Jurkat, Clone E6-1 (cell line): ENCODE measurements around the gene SQSTM1. TPM values are rescaled to one million over a fixed set of nuclear protein-coding genes. Genes with fewer than 3 reads are reported as not detected.
A peak's percentile ranks its signal among the peaks of the same experiment; 100 is the strongest.
"Not testable (repeated sequence)": the region's sequence is repeated elsewhere in the genome, so short reads cannot be mapped to it uniquely, and the experiment has no call there.

Source experiments
- DNase-seq: peaks from one replicate; pipeline ENCODE4 v3.0.0-alpha.2; 2011; ENCODE audit warnings: low read depth, low spot score
- H3K4me3 ChIP-seq: 2 replicates; pipeline ENCODE4 v1.5.1; 2011; ENCODE audit warnings: mild to moderate bottlenecking, low read length, control low read depth, moderate library complexity
- polyA plus RNA-seq: library from polyadenylated mRNA; unstranded; fragments of >200 nt; gene quantifications from one replicate; pipeline ENCODE4 v1.2.1, GENCODE V29; 2012; ENCODE audit warnings: missing spikeins; ENCODE audit not compliant: insufficient read length, insufficient read depth

SQSTM1 gene
- polyA plus RNA-seq, result 43.5 TPM

DNA sequence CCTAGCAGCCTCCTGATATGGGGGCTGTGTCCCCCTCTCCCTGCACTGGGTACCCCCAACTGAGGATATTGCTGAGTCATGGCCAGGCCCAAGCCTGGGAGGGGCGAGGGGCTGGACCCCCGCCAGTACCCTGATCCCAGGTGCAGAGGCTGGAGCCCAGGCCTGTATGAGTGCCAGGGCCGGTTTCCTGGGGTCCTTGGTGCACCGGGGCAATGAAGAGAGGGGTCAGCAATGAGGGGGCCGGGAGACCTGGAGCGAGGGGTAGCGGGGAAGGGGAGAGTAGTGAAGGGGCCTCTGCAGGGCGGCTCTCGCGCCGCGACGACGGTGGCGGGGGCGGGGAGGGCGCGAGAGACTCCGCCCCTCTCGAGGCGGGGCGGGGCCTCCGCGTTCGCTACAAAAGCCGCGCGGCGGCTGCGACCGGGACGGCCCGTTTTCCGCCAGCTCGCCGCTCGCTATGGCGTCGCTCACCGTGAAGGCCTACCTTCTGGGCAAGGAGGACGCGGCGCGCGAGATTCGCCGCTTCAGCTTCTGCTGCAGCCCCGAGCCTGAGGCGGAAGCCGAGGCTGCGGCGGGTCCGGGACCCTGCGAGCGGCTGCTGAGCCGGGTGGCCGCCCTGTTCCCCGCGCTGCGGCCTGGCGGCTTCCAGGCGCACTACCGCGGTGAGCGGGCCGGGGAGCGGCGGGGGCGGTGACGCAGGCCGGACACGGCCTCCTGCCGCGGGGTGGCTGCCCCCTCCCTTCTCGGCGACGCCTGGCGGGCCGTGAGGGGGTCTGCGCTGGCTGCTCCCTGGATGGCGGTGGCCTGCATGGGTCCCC is at the start of gene SQSTM1:
SQSTM1 (plus strand) TSS at position 423 of the 815 bp plus-strand sequence; CDS start at position 455, 32 bp downstream.
- peak; percentile 55 for DNase-seq

DNA sequence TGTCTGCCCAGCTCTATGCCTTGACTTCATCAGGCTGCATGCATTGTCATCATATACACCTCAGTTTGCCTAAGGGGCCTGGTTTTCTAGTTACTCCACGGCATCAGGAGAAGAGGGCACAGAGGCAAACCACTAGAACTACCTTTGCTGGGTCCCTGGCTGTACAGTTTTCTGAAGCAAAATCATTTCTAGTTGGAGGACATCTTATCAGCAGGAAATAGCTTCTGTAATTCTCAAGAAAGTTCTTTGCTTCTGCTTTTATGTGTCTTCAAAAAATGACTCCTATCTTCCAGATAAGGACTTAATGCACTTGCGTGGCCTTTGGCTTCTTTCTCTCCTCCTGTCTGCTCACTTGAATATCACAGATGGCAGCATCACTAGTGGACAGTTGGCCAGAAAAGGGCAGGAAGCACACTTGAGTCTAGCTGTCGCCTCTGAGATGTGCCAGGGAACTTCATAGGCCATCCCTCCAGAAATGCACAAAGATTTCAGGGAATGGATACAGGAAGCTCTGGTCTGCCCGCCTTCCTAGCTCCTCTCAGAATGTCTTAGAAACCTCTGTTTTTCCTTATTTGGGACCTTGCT is 49.3 kb upstream of the SQSTM1 start:
- H3K4me3 ChIP-seq, result no peak overlapping the region
- DNase-seq, result no peak

More for the DNA sequence above, at the start of gene SQSTM1:
- peak within 1 kb of the TSS; percentile 70 for H3K4me3 ChIP-seq

DNA sequence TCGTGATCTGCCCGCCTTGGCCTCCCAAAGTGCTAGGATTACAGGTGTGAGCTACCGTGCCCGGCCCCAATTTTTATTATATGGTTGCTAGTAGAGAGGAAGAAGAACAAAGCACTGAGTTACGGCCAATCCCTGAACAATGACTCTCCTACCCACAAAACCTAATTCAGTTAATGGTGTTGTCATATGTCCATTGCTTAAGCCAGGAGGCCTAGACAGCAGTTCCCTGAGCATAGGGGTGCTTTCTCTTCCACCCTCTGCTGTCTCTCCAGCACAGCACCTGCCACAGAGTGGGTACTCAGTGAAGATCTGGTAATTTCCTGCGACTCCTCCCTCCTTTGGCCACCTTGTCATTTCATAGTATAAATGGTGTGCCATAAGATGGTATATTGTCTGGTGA is 48.4 kb upstream of the SQSTM1 start:
- no peak overlapping the region for H3K4me3 ChIP-seq
- no peak for DNase-seq

DNA sequence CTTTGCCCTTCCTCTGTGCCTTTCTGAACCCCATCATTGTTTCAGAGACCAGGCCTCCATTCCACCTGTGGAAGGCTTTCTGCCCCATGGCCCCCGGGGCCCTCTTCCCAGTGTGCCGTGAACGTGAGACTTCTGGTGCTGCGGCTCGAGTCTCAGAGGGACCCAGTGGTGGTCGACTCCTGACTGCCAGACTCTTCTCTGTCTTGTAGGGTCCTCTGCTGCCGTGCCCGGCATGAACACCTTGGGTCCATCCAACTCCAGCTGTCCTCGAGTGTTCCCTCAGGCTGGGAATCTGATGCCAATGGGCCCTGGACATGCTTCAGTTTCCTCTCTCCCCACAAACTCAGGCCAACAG is 47.0 kb upstream of the SQSTM1 start:
- DNase-seq, result no peak
- no peak overlapping the region for H3K4me3 ChIP-seq

DNA sequence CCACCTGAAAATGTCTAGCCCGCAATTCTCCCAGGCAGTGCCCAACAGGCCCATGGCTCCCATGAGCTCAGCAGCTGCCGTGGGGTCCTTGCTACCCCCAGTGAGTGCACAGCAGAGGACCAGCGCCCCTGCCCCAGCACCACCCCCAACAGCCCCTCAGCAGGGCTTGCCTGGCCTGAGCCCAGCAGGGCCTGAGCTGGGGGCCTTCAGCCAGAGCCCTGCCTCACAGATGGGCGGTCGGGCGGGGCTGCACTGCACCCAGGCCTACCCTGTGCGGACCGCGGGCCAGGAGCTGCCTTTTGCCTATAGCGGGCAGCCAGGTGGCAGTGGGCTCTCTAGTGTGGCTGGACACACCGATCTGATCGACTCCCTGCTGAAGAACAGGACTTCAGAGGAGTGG is 46.3 kb upstream of the SQSTM1 start:
- no peak for DNase-seq

DNA sequence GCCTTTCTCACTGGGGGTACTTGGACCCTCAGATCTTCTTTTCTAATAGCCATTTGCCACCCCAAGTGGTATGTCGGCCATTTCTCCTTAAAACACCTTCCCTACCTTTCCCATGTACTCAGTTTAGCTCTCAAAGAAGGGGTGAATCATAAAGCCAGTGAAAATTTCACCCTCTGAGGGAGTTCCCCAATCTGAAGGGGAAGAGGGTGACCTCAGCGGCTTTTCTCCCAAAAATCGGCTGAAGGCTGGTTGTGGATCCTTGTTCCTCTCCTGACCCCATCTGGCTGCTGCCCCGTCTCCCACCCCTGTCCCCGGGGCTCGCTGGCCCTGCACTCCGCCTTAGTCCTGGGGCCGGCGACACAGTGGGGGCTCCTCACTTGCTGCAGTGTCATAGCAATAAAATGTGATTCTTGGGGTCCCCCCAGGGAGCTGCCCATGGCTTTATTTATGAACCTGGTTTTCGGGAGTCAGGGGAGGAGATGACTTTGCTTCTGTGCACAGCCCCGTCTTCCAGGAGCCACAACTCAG is 44.2 kb upstream of the SQSTM1 start:
- no peak overlapping the region for H3K4me3 ChIP-seq
- no peak for DNase-seq

More for the DNA sequence above, 46.3 kb upstream of the SQSTM1 start:
- no peak overlapping the region for H3K4me3 ChIP-seq

DNA sequence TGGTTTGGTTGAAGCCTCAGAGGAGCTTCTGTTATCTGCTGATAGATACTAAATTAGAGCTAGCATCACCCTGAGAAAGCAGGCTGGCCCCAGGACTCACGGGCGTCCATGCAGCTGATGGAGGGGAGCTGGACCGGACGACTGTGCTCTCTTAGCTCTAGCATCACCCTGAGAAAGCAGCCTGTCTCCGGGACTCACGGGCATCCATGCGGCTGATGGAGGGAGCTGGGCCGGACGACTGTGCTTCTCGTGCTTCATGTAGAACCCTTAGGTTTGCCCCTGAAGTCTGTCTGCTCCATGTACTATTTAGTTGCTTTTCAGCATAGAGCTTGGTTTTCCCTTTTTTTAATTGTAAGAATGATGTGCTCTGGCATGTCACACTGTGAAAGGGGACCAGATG is 43.2 kb upstream of the SQSTM1 start:
- no peak overlapping the region for H3K4me3 ChIP-seq
- no peak for DNase-seq

DNA sequence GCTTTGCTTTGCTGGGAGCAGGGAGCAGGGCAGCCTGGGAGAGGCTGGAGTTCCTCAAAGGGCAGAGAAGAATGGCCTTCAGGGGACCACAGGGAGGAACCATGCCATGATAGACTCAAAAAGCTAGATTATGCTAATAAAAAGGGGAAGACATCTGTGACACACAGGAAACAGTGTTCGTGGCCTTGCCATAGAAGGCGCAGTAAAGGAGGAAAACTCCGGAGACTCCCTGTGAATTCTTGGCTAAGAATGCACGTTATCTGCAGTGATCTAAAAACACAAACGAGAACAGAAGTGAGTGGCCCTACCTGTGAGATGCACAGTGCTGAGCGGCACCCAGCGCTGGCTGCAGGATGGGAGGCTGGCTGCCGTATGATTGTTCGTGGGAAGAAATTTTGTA is 42.8 kb upstream of the SQSTM1 start:
- no peak for DNase-seq
- no peak overlapping the region for H3K4me3 ChIP-seq

DNA sequence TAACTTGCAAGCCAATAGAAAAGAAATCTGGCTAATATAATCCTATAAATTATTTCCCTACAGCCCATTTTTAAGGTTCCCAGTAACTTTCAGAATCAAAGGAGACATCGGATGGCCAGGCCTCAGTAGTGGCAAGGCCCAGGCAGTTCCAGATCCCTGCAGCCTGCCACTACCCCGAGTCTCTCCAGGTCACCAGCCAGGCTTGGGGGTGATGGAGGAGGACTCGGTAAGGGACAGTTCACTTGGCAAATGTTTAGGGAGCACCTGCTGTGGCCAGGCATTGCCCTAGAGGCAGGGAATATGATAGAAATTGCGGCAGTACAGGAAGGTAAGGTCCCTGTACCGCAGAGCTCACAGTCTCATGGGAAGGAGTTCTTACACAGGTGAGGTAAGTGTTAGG is 42.1 kb upstream of the SQSTM1 start:
- DNase-seq, result no peak
- H3K4me3 ChIP-seq, result no peak overlapping the region

DNA sequence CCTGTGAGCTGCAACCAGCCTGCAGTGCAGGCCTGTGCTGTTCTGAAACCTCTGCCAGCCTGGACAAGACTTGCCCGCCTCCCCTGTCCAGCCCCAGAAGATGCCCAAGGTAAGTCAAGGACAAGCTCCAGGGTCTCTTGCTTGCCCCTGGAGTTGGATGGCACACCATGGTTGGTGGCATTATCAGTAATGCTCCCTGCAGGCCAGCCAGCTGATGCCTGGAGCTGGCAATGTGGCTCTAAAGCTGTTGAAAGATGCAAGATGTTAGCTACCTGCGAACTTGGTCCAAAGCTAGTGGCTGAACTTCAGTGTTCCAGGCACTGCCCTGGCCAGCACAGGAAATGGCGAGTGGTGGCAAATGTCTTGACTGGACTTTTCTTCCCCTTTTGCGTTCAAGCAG is 40.9 kb upstream of the SQSTM1 start:
- no peak overlapping the region for H3K4me3 ChIP-seq
- DNase-seq, result no peak

DNA sequence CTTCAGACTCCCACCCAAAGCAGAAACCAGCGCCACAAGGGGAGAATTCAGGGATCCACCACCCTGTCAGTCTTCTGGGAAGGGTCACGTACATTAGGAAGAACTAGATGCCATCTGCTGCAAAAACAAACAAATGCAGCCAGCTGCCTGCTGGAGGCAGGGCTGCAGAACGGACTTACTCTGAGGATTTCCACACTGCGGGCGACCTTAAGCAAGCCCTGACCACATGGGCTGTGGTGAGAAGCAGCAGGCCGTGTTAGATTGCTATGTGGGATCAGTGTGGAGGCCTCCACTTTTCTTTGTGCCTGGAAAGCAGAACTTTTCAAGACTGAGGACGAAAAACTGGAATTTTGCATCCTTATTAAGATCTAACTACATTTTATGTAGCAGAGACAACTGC is 40.3 kb upstream of the SQSTM1 start:
- no peak for DNase-seq
- H3K4me3 ChIP-seq, result no peak overlapping the region

DNA sequence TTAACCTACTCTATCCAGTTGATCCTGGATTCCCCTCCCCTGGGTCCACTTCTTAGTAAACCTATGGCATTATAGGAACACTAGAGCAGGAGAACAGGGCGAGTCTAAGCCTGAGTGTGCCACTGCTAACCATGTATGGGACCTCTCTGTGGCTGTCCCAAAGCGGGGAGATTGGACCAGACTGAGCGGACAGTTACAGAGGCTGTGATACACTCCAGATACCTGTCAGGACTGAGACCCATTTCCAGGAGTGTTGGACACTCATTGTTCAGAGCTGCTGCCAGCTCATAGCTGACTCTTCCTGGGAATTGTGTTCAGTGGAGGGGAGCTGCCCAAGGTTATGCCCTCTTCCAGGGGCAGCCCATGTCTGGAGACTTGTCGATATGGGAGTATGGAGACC is 38.9 kb upstream of the SQSTM1 start:
- no peak for DNase-seq

DNA sequence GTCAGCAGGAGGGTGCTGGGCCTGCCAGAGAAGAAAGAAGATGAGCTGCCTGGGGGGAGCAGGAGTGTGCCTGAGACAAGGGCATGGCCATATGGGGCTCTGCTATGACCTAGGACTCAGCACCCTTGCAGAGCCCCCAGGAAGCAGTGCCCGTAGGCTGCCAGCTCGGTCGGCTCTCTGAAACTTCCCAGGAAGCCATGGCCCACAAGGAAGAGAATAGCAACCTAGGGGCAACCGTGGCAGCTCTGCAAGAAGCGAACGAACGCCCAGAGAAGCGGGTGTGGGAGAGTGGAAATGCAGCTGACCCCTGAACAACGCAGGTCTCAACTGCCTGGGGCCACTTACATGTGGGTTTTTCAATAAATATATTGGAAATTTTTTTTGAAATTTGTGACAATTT is 37.6 kb upstream of the SQSTM1 start:
- DNase-seq, result no peak
- no peak overlapping the region for H3K4me3 ChIP-seq

More for the DNA sequence above, 38.9 kb upstream of the SQSTM1 start:
- H3K4me3 ChIP-seq, result no peak overlapping the region

DNA sequence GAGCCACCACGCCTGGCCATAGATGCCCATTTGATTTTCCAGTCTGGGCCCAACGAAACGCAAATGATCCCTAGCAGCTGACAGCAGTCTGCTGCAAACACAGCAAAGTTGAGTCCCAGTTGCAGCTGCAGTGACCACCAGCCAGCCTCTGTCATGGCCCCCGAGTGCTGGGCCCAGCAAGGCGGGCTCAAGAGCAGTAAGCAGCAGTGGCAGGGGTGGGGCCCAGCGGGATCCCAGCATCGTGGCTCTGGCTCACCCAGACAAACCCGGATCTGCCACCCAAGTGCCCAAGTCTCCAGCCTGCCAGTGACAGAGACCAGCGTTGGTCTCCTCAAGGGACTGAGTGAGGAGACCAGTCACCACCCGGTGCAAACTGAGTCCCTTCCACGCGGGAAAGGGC is 33.8 kb upstream of the SQSTM1 start:
- H3K4me3 ChIP-seq, result no peak overlapping the region
- DNase-seq, result no peak

DNA sequence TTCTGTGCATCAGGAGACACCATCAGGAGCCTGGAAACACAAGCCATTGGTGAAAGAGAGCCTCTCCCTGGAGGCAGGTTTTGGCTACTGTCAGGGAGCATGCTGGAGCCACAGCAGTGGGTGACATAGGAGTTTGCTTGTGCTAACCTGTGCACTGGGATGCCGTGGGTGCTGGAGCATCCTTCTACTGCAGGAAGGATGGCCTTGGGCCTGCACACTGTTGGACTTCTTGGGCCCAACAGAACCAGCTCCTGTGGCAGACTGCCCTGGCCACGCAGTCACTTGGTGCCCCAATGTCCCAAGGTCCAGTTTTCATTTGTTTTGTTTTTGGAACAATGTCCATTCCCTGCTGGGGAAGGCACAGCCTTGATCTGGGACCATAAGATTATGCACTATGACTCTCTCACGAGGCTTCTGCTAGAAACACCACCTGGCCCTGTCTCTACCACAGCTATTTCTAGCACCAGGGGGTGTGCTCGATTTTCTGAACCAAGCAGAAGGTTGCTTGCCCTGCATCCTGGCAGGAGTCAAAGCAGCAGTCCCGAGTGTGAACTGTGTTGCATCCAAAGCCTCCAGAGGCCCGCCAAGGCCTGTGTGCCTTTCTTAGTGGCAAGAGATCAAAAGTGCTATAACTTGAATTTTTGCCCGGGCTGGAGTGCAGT is 32.4 kb upstream of the SQSTM1 start:
- H3K4me3 ChIP-seq, result no peak overlapping the region
- no peak for DNase-seq

DNA sequence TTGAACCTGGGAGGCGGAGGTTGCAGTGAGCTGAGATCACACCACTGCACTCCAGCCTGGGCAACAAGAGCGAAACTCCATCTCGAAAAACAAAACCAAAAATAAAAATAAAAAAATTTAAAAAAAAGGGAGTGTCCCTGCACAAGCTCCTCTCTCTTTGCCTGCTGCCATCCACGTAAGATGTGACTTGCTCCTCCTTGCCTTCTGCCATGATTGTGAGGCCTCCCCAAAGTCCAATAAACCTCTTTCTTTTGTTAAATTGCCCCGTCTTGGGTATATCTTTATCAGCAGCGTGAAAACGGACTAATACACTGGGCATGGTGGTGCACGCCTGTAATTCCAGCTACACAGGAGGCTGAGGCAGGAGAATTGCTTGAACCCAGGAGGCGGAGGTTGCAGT is 31.4 kb upstream of the SQSTM1 start:
- DNase-seq, H3K4me3 ChIP-seq: not testable (repeated sequence)

DNA sequence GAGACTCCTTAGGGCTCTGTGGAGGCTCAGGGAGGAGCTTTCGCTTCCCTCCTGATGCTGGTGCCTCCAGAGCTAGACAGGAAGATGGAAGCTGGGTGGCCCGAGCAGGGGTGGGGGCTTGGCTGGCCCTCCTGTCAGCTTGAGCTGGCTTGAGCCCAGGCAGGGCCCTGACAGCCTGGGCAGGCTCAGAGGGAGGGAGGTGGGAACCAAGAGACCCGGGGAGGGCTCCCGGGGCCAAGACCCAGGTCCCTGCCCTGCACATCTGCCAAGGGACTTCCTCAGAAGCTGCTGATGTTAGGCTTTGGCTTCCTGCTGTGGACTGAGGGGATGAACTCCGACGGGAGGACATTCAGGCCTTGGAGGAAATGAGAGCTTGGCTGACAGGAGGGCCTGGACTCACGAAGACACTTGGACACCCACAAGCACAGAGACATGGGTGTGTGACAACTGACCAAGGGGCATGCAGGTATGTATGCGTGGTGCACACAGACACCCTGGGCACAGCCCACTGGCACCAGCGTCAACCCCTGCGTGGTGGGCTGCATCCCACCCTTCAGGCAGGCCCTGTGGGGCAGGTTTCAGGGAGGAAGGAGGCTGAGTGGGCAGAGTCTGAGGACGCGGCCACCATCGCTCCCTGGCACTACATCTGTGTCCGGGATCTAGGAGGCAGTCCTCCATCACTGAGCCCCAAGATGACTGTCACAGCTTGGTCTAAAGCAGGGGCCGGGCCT is 28.7 kb upstream of the SQSTM1 start:
- no peak for DNase-seq
- H3K4me3 ChIP-seq, result no peak overlapping the region

DNA sequence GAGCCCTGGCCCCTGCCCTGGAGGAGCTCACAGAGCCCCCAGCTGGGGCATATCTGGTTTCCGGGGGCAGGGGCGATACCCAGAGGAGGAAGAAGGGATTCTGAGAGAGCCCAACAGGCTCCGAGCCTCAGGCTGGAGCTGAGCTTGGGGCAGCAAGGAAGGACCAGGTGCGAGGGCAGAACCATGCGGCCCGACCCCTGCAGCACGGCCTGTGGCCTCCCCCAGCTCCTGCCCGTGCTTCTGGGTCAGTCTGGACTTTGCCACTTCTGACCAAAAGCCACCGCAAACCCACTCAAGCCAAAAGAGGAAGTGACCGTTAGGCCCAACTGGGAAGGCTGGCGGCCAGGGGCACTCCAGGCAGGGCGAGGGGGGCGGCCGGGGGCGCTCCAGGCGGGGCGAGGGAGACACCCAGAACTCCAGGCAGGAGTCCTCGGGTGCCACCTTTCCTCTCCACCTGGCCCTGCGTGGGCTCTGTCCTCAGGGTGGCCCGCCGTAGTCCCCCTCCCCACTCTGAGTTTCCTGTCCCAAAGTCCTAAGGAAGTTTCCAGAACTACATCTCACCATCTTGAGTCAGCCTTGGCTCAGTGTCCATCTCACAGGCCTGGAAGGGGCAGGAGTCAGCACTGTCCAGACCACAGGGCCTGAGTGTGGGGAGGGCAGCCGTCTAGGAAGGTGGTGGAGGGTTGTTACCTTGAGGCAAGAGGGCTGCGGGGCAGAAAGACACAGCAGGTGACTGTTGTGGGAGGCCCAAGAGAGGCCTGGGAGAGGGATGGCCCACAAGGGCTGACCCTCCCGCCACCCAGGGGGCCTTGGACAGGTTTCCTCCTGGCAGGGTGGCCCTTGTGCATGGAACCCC is 27.9 kb upstream of the SQSTM1 start:
- no peak for DNase-seq

More for the DNA sequence above, 27.9 kb upstream of the SQSTM1 start:
- no peak overlapping the region for H3K4me3 ChIP-seq
